NCI-H226 (cell line): ENCODE data around the gene SH3BP2.
A peak's percentile ranks its signal among the peaks of the same experiment; 100 is the strongest.

Experiments
- DNase-seq: peaks from one replicate; pipeline ENCODE4 v3.0.0-alpha.2; 2015

The SH3BP2 gene

DNA sequence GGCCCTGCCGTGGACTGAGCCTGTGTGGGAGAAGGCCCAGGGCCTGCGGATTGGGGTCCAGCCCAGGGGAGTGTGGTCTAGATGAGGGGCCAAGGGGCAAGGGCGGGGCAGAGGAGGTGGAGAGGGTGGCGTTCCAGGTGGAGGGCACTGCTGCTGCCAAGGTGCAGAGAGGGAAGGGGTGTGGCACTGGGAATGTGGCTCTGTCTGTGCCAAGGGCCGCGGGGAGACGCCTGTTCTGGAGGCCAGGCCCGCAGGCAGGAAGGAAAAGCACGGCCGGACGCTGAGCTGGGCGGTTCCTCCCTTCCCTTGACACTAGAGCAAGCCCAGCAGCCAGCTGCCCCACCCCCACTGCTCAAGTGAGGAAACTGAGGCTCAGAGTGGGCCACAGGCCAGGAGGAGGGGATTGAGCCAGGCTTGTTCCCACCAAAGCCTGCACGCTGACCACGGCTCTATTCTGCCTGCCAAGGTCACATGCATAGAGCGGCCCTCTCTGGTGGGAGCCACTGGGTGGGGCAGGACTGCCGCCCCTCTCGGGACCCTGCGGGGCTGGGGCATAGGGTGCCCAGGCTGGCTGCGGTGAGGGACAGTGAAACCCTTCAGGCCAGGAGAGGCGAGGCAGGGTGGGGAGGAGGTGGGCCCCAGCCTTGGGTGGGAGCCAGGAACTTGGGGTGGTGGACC lies 13.0 kb downstream of the SH3BP2 start:
- DNase-seq, result peak; percentile 33

DNA sequence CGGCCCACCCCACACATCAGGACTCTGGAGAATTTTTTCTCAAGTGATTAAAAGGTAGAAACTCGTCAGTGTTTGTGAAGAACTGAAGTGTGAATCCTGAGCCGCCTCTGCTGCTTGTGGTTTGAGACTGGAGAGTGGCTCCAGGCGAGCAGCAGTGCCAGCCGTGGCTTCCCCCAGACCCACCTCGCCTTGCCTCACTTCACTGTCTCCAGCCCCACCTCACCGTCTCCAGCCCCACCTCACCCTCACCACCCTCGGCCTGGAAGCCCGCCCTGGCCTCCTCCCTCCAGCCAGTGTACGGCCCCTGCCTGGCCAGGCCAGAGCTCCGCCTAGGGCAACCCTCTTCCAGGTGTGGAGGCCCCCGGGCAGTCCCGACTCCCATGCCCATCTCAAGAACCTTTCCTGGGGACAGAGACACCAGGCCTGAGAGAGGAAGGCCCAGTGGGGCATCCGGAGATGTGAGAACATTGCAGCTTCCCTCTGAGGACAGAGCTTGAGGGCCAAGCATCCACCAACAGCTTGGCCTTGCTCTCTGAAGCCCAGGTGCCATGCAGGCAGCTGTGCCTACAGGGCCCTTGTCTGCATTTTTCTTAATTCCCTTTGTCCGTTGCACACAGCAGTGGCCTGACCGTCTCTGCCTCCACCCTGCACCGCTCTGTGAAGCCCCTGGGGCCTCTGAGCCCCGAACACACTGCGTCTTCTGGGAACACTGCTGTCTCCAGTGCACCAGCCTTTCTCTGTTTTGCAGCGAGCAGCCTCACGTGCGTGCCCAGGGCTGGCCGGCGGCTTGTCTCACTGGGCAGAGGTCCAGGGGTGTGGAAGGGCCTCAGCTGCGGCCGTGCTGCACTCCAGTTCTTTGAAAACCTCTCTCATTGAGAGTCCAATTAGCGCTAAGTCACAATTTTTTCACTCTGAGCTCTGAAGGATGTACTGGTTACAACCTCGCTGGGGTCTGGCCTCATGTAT lies 13.8 kb downstream of the SH3BP2 start:
- DNase-seq, result no peak

DNA sequence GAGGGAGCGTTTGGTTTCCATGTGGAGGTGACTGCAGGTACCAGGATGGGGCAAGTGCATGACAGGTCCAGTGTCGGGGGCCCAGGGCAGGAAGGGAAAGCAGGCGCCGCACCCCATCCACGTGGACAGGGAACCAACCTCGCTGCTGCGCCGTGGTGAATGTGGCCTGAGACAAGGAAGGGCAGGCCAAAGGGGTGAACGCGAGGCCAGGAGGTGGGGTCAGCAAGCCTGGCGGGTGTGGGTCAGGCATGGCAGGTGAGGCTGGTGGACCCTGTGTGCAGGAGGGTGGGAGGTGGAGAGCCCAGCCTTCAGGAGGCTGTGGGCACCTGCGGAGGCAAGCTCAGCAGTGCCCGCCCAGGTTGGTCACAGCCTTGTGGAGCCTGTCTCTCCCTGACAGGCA lies 14.7 kb downstream of the SH3BP2 start:
- DNase-seq, result no peak

DNA sequence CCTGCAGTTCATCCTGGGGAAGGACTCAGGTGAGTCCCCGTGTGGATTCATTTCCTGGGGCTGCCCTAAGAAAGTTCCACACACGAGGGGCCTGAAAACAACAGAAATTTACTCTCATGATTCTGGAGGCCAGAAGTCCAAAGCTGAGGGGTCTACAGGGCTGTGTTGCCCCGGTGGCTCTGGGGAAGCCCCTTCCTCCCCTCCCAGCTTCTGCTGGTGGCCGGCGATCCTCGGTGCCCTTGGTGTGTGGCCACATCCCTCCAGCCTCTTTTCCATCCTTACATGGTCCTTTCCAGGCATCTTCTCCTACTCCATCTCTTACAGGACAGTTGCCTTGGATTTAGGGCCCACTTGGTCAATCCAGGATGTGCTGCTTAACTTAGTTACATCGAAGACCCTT lies 15.1 kb downstream of the SH3BP2 start:
- DNase-seq, result no peak

DNA sequence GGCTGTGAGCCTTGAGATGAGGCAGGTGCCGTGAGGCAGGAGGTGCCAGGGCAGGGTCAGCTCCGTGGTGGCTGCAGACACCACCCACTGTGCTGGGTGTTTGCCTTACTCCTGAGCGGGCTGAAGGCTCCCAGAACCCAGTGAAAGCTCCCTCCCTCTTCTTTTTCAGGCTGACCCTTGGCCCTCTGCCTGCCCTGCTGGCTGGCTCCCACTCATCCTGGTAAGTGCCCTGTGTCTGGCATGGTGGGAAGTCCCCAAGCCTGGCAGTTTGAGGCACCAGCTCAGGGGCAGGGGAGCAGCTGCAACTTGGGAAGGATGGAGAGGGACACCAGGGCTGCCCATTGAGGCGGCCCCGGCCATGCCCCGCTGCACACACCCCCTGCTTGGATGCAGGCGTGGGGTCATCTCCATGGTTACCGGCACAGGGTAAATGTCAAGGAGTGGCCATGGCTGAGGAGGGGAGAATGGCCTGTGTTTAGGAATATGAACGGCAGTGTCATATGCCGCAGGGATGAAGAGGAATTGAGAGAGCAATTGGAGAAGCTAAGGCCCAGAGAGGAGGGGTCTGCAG lies 16.8 kb downstream of the SH3BP2 start:
- no peak for DNase-seq

DNA sequence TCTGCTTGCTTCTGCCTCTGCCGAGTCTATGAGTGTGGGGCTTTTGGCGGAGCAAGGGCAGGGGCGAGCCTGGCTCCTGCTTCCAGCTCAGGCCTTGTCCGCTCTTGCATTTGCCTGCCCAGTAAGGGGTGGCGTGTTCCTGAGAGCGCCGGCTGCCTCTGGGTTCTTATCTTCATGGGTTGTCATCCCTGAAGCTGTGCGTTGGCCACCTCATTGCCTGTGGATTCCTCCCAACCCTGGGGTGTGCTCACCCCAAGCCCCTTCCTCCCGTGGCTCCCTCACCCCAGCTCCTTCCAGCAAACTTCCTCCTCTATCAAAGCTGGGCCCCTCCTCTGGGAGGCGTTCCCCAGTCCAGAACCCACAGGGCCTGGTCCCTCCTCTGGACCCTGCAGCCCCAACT lies 17.5 kb downstream of the SH3BP2 start:
- no peak for DNase-seq

DNA sequence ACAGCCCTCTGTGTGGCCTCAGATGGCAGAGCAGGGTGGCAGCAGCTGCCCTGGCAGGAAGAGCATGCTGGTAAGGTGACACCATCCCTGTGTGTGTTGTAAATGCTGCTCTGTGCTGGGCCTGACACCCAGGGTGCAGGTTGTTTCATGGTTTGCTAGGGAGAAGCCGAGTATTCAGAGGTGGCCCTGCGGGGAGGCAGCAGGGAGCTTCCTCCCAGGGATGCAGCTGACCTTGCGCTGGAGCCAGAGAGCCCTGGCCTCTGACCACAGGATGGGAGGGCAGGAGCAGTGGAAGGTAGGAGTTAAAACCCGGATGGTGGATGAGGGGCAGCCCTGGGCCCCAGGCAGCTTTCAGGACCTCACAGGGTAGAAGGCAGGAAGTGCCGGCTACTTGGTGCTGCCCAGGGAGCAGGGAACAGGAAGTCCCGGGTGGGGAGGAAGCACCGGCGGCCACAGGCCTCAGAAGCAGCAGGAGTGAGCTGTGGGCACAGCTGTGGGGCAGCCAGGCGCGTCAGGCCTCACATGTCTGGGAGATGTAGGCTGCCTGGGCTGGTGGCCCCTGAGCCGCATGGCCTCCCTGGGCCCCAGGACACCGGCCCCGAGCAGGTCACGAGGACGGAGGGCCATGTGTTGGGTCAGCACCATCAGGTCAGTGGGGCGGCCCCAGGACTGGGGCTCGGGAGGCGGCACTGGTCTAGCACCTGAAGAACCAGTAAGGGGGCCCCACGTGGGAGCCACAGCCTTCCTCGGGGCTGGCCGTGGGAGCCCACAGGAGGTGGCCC lies 19.1 kb downstream of the SH3BP2 start:
- DNase-seq, result peak; percentile 87

DNA sequence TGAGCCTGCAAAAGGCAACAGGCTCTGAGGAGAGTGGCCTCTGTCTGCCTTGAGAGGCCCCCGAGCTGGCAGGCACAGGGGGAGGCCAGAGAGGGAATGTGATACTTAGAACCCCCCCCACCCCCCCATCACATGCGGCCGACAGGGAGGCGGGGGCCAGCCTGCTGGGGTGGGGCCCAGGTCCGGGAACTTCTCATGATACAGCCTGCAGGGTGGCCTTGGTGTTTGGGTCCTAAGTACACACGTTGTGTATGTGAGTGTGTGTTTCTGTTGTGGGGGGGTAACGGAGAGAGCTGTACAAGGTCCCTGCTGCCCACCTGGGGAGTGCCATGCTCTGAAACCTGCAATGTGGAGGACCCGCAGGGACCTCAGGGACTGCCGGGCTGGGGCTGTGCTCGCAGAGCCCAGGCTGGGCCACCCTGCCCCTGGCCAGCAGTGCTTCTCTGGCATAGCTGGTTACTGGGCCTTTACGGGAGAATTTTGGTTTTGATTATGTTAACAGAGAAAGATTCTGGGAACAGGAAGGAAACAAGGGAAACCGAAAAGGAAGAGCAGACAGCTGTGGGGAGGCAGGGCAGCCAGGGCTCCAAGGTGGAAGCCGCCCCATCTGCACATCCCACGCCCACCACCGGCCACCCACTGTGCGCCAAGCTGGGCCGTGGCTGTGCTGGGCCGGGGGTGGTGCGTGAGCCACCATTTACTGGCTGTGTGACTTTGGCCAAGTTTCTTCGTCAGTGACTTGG lies 19.9 kb downstream of the SH3BP2 start:
- no peak for DNase-seq

DNA sequence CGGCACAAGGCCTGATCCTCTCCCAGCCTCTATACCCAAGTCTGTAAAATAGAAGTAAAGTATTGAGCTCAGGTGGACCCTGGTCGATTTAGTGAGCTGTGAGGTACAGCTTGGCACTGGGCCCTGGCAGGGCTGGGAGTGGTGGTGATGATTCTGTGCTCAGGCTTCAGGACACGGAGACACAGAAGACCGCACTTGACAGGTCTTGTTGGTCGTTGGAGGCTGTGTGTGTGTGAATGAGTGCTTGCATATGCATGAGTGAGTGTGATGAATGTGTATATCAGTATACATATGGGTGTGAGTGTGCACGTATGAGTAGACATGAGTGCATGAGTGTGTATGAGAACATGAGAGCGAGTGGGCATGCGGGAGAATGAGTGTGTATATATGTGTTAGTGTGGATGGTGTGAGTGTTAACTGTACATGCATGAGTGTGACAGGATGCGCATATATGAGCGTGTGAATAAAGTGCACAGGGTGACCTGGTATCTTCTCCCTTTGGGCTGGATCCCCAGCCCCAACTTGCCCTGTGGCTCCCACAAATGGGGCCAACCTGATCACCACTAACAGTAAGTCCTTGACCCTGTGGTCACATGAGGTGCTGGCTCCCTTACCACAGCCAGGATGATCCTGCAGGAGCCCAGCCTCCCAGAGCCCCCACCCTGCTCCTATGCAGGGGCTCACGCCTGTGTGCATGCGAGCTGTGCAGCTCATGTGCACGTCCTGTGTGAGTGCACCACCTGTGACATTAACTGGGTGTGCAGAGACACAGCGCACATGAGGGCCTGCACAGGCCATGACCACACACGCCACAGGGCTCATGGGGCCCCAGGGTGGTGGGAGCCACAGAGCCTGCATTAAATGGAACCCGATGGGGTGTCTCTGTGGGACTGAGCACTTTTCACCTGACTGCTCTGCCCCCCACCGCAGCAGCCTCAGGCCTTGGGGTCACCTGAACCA lies 20.8 kb downstream of the SH3BP2 start:
- DNase-seq, result no peak

DNA sequence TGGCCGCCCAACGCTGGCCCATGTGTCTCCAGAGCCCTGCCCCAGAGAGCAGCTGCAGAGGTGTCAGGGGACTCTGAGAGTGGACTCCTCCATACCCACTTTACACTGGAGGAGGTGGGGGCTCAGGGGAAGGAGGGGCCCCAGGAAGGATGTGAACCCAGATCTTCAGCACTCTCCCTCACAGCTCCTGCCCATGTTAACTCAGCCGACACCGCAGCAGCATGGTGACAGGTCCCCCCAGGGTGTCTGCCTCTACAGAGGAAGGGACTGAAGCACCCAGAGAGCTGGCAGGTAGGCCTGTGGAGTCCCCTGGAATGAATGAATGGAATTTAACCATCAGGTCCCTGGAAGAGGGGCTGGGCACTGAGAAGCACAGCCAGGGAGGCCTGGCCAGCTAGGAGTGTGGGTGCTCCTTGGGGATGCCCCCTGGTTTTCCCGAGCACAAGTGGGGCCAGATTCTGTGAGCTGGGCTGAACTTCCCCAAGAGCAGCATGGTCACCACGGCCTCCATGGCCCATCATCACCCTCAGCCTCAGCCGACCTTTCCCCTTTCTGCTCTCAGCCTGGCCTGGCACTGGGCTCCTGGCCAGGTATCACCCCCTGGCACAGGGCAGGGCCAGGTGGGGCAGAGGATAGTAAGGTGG lies 21.9 kb downstream of the SH3BP2 start:
- no peak for DNase-seq

DNA sequence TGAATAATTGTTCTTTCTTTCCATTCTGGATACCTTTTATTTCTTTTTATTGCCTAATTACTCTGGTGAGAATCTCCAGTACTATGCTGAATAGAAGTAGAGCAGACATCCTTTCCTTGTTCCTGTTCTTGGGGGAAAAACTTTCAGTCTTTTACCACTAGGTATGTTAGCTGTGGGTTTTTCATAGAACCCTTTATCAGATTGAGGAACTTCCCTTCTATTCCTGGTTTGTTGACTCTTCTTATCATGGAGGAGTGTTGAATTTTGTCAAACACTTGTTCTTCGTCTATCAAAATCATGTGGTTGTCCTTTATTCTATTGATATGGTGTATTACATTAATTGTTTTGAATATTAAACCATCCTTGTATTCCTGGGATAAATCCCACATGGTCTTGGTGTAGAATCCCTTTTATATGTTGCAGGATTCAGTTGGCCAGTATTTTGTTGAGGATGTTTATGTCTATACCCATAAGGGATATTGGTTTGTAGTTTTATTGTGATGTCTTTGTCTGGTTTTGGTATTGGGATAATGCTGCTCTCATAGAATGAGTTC lies 23.6 kb downstream of the SH3BP2 start:
- no peak for DNase-seq

DNA sequence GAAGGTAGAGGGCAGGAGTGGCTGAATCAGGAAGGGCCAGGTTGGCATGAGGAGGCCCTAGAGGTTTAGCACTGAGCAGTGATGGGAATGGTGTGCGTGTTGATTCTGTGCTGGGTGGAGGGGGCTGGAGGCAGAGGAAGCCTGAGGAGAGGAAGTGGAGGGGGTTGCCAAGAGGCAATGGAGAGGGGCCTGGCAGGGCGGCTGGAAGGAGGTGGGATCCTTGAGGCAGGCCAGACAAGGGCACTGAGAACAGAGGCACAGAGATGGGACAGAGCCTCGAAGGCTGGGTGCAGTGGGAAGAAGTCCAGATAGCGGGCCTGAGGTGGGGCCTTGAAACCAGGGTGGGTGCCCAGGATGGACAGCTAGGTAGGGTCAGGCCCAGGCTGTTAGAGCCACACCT lies 24.3 kb downstream of the SH3BP2 start:
- no peak for DNase-seq

DNA sequence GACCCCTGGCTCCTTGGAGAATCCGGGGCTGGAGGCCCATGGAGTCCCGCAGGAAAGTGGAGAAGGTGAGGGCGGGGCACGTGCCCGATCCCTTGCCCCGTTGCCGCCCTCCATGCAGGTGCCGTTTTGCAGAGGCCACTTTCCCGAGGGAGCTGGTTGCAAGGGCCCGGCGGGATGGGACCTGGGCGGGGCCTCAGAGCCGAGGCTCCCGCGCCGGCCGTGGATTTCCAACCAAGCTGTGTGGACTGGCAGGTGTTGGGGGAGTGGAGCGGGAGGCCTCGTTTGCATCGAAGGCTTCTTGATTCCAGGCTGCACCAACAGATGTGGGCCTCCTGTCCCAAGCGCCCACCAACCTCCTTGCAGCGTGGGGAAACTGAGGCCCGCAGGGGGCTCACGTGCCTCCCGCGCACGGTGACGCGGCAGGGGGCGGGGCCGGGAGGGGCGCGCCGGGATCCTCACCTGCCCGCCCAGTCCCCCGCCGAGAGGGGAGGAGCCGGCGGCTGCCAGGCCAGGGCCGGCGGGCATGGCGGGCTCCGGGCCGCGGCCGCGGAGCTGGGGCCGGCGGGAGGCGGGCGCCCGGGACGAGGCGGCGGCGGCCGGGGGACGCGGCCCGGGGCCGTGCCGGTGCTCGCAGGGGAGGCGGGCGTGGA lies 24.9 kb downstream of the SH3BP2 start:
- DNase-seq, result no peak

DNA sequence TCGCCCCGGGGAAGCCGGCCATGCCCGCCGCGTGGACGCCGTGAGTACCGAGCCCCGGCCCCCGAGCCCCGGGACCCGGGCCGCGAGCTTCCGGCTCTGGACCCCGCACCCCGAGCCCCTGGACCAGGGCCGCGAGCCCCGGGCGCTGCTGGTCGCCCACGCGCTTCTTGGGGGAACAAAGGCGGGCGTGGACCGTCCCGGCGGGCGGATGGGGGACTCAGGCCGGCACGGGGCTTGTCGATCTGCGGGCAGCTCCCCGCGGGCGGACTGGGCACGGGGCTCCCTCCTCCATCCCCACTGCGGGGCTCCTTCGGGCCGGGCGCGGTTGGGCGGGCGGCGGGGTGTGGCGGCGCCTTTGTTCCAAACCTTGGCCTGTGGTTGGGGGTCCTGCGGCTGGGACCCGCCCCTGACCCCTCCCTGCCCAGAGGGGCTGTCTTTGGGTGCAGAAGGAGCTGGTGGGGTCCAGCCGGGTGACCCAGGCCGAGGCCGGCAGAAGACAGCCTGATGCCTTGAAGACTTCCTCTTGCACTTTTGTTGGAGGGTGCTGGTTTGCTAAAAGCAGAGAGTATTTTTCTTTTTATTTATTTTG lies 25.6 kb downstream of the SH3BP2 start:
- no peak for DNase-seq

DNA sequence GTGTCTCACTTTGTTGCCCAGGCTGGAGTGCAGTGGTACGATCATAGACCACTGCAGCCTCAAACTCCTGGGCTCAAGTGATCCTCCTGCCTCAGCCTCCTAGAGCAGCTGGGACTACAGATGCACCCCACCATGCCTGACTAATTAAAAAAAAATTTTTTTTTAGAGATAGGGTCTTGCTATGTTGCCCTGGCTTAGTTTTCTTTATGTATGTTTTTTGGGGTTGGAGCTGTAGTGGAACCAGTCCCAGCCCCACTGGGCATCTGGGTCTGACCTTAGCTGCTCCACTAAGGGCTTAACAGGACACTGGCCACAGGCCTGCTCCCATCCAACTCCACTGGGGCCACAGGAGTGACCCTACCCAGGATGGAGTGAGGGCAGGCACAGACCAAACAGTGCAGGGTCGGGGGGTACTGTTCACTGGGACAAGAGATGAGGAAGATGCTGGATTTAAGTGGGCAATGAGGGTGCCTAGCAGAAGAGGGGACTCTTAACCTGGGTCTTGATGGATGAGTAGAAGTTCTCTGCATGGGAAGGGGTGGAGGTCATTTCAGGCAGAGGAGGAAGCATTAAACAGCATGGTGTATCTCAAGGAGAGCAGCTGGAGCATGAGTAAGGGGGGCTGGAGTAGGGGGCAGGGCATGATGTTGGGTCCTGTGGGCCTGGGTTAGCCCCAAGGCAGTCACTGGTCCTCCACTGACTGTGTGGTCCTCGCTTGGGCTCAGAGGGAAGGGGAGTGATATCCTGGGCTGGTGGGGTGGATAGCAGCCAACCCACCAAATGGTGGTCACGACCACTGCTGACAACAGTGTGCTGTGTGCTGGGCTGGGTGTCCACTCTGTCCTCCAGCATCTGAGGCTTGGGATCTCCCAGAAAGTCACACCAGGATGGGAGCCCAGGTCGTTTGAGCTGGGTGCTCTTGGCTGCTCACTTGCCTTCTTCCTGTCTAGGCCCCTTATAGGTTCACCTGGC lies 26.6 kb downstream of the SH3BP2 start:
- DNase-seq, result no peak

DNA sequence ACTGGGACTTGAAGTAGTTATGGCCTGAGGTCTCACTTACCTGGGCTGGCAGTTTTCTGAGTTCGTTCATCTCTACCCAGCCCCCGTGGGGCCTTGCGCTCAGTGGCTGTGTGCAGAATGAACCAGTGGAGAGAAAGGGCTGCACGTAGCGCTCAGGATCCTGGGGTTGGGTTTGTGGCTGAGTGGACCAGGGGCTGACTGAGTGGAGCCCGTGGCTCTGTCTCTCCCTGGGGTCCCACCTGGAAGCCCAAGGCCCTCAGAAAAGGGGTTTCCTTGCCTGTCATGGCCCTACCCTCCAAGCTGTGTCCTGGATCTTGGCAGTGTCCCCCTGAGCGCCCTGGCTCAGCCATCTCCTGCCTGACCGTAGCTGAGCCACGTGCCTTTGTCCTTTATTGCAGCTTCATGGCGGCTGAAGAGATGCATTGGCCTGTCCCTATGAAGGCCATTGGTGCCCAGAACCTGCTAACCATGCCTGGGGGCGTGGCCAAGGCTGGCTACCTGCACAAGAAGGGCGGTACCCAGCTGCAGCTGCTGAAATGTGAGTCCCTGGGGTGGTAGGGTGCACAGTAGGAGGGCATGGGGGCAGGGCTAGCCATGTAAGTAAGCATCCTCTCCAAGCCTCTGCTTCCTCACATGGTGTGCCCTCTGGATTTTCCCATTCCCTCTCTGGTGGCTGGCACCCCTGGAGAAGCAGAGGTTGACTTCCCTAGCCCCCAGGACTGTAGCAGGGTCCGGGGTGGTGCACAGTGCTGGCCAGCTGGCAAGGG lies 27.5 kb downstream of the SH3BP2 start:
- no peak for DNase-seq
